Endodermal cell (in vitro differentiated cells): ENCODE results near the gene KIRREL3. TPM values are rescaled to one million over a fixed set of nuclear protein-coding genes. Genes with fewer than 3 reads are reported as not detected.

Experiments used
- DNase-seq: peaks from one replicate; pipeline ENCODE4 v3.0.0-alpha.2; 2017
- H3K27ac ChIP-seq: 2 replicates; pipeline ENCODE4 v1.5.1; 2013; ENCODE audit warnings: mild to moderate bottlenecking, low read depth, low read length, moderate library complexity
- H3K27me3 ChIP-seq: 2 replicates; pipeline ENCODE4 v1.6.1; 2013; ENCODE audit warnings: mild to moderate bottlenecking, low read length, moderate library complexity; ENCODE audit not compliant: insufficient read depth, control insufficient read depth, poor library complexity, severe bottlenecking
- H3K36me3 ChIP-seq: 2 replicates; pipeline ENCODE4 v1.7.0; 2013; ENCODE audit warnings: mild to moderate bottlenecking, low read length, moderate library complexity; ENCODE audit not compliant: control insufficient read depth, insufficient read depth
- H3K4me1 ChIP-seq: one replicate; pipeline ENCODE4 v1.7.0; 2013; ENCODE audit warnings: low read length; ENCODE audit not compliant: control insufficient read depth, insufficient read depth
- H3K4me3 ChIP-seq: 2 replicates; pipeline ENCODE4 v1.5.1; 2013; ENCODE audit warnings: mild to moderate bottlenecking, low read length, moderate library complexity
- H3K9ac ChIP-seq: 2 replicates; pipeline ENCODE4 v1.6.1; 2013; ENCODE audit warnings: mild to moderate bottlenecking, low read length, moderate library complexity; ENCODE audit not compliant: poor library complexity, severe bottlenecking; ENCODE audit errors: extremely low read depth
- H3K9me3 ChIP-seq: 2 replicates; pipeline ENCODE4 v1.6.1; 2013; ENCODE audit warnings: mild to moderate bottlenecking, low read length, moderate library complexity; ENCODE audit not compliant: control insufficient read depth
- H3K27ac Mint-ChIP-seq: 2 replicates; pipeline ENCODE4 v1.8.0; 2020; ENCODE audit warnings: mixed read lengths
- H3K27me3 Mint-ChIP-seq: 2 replicates; pipeline ENCODE4 v1.8.0; 2021; ENCODE audit warnings: mild to moderate bottlenecking, mixed read lengths; ENCODE audit not compliant: insufficient read depth
- H3K36me3 Mint-ChIP-seq: 2 replicates; pipeline ENCODE4 v1.8.0; 2020; ENCODE audit warnings: low read depth, mixed read lengths
- H3K4me1 Mint-ChIP-seq: 2 replicates; pipeline ENCODE4 v1.8.0; 2020; ENCODE audit warnings: mixed read lengths
- H3K4me3 Mint-ChIP-seq: 2 replicates; pipeline ENCODE4 v1.8.0; 2020; ENCODE audit warnings: mild to moderate bottlenecking, moderate library complexity, mixed read lengths
- H3K9me3 Mint-ChIP-seq: 2 replicates; pipeline ENCODE4 v1.8.0; 2020; ENCODE audit warnings: mild to moderate bottlenecking, mixed read lengths
- WGBS, 2 experiments: methylation state at CpG; one replicate each; pipeline versions ENCODE4 v1.1.5 to v1.1.7; 2013; ENCODE audit warnings: missing lambda C conversion rate in 2 of 2, mixed read lengths in 1 of 2; ENCODE audit not compliant: insufficient coverage in 1 of 2, insufficient read length in 1 of 2; 5-methylcytosine and 5-hydroxymethylcytosine counted together
- total RNA-seq, 2 donors: library from RNA; stranded (reverse); fragmentation: NEBNext Ultra II Directional in 1 of 2; extraction: Animal tissue kit (Norgen Biotek cat#: 25700) in 1 of 2; gene quantifications; 2 replicates in 1 of 2; 3 replicates in 1 of 2; pipeline ENCODE4 v1.2.1, GENCODE V29; 2021
- TF ChIP-seq, protein P1 (sequence below): fragments of 200-600 bp; sonication (generic); conservative IDR thresholded peaks from 2 replicates; pipeline ENCODE4 v1.5.0; 2021; ENCODE audit warnings: antibody characterized with exemption, mild to moderate bottlenecking

KIRREL3 gene
- total RNA-seq, 2 donors from 2014 or later = 1.1 to 1.4 TPM

DNA sequence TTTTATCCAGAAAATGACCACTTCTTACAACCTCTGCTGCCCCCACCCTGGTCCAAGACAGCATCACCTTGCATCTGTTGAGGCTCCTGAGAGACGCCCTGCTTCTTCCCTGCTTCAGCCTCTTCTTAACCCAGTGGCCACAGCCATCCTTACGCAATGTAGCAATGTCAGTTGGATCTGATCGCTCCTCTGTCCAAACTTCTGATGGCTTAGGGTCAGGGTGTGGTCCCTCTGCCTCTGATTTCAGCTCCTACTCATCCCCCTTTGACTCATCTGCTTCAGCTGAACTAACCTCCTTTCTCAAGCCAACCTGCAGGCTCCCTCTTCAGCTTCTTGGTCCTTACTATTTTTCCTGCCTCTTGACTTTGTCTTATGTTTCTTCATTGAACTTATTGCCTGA lies 280.8 kb downstream of the KIRREL3 start:
- H3K27me3 ChIP-seq = peaks cover 14% of the 10 kb centered on the region
- H3K36me3 ChIP-seq = no peaks in the 10 kb centered on the region
- no peak overlapping the region for H3K9ac ChIP-seq
- no peak overlapping the region for H3K27ac ChIP-seq
- Mint-ChIP-seq H3K36me3 (no peaks in the 10 kb centered on the region), H3K4me1 (no peaks in the 10 kb centered on the region), H3K27ac (no peak overlapping the region), H3K9me3 (no peaks in the 10 kb centered on the region), H3K4me3 (no peak overlapping the region), H3K27me3 (peaks cover 21% of the 10 kb centered on the region)
- H3K9me3 ChIP-seq = no peaks in the 10 kb centered on the region
- H3K4me3 ChIP-seq = no peak overlapping the region
- 86 to 88% methylated on average over 2 to 3 of the region's 3 CpGs for whole genome bisulfite sequencing, 2 experiments
- no peak for DNase-seq
- H3K4me1 ChIP-seq = no peaks in the 10 kb centered on the region
- TF ChIP-seq, protein P1, sequence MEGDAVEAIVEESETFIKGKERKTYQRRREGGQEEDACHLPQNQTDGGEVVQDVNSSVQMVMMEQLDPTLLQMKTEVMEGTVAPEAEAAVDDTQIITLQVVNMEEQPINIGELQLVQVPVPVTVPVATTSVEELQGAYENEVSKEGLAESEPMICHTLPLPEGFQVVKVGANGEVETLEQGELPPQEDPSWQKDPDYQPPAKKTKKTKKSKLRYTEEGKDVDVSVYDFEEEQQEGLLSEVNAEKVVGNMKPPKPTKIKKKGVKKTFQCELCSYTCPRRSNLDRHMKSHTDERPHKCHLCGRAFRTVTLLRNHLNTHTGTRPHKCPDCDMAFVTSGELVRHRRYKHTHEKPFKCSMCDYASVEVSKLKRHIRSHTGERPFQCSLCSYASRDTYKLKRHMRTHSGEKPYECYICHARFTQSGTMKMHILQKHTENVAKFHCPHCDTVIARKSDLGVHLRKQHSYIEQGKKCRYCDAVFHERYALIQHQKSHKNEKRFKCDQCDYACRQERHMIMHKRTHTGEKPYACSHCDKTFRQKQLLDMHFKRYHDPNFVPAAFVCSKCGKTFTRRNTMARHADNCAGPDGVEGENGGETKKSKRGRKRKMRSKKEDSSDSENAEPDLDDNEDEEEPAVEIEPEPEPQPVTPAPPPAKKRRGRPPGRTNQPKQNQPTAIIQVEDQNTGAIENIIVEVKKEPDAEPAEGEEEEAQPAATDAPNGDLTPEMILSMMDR = no peak

DNA sequence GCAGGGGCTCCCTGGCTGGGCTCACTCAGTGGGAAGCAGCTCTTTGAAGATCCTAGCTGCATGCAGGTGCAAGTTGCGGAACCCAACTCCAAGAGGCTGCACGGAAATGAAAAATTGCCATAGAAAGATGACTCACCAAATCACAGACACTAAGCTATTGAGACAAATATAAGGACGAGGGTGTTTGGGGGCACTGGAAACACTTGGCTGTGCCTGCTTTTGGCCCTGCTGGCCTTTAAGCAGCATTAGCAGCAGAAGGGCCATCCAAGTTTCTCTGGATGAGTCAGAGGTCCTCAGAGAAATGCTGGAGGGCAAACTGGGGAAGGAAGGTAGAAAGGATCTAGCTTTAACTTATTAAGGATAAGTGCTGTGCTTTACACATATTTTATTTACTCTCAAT lies 282.3 kb downstream of the KIRREL3 start:
- Histone ChIP-seq H3K9me3 (no peaks in the 10 kb centered on the region), H3K9ac (no peak overlapping the region), H3K4me1 (no peaks in the 10 kb centered on the region), H3K27me3 (peaks cover 14% of the 10 kb centered on the region), H3K36me3 (no peaks in the 10 kb centered on the region), H3K27ac (no peak overlapping the region), H3K4me3 (no peak overlapping the region)
- Mint-ChIP-seq H3K36me3 (no peaks in the 10 kb centered on the region), H3K9me3 (no peaks in the 10 kb centered on the region), H3K4me1 (no peaks in the 10 kb centered on the region), H3K27me3 (peaks cover 19% of the 10 kb centered on the region), H3K27ac (no peak overlapping the region), H3K4me3 (no peak overlapping the region)
- WGBS, 2 experiments = 87% methylated on average over 3 of the region's 3 CpGs; no CpG with 5 or more reads in 1 of the 2 experiments
- TF ChIP-seq, protein P1 = no peak
- no peak for DNase-seq

DNA sequence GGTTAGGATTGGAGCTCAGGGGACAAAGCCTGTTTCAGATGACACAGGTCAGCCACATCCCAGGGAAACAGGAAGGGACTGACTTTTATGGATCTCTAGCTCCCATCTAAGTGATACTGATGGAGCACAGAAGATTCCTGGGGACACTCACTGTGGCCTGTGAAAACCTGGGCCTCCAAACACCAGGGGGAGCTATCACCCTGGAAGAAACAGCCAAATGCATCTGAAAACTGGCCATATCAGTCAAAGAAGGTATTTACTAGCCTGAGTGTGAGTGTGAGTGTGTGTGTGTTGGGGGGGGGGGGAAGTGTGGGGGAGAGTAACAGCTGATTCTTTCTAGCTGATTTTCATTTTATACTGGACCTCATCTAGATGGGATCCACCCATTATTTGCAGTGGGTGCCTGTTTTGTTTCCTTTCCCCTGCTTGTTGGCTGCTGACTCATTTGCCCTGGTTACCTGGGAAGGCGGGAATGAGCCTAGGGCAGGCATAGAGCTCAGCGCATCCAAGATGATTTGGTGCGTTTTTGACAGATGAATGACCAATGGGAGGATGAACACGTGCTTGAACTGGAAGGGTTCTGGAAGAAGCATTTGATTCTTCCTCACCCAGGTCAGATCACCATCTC lies 284.0 kb downstream of the KIRREL3 start:
- Histone ChIP-seq H3K27me3 (peaks cover 14% of the 10 kb centered on the region), H3K27ac (no peak overlapping the region), H3K4me3 (no peak overlapping the region), H3K9me3 (no peaks in the 10 kb centered on the region), H3K36me3 (no peaks in the 10 kb centered on the region), H3K9ac (no peak overlapping the region), H3K4me1 (no peaks in the 10 kb centered on the region)
- Mint-ChIP-seq H3K4me1 (no peaks in the 10 kb centered on the region), H3K4me3 (no peak overlapping the region), H3K27ac (no peak overlapping the region), H3K9me3 (no peaks in the 10 kb centered on the region), H3K27me3 (peaks cover 18% of the 10 kb centered on the region), H3K36me3 (no peaks in the 10 kb centered on the region)
- DNase-seq = peak; percentile 91
- 82% methylated on average over 4 of the region's 4 CpGs; no CpG with 5 or more reads in 1 of the 2 experiments for WGBS, 2 experiments
- TF ChIP-seq, protein P1 = peak; percentile 86
